ENCODE measurements around the gene CDKL1.

The CDKL1 gene

GRCh38 chr14:50396631-50397389, at the start of gene CDKL1:
CDKL1 (minus strand) TSS chr14:50396881; CDS start chr14:50395868, 1,013 bp downstream.
- peak in 1 of 2 donors; percentile 33 for DNase-seq (ENCODE audit: low read depth in 1 of 2, low spot score in 1 of 2)

- no peak for DNase-seq (ENCODE audit: low read depth in 1 of 2, low spot score in 1 of 2)
Observed at GRCh38 chr14:50434528-50434927, 37.8 kb upstream of the CDKL1 start.

DNA sequence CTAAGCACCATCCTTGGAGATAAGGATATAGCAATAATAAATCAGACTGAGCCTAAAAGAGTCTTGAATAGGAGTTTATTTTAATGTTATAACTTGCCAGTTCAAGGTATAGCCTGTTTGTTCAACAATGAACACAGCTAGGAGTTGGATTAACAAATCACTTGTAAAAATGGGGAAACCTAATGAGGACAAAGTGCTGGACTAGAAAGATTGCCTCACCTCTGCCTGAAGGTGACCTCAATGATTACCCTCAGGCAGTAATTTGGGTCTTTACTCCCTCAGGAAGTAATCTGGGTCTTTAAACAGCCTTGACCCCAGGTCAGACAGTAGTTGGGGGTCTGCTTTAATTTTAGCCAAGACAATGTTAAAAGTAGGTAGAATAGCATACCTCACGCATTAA, 35.5 kb upstream of the CDKL1 start:
- DNase-seq (ENCODE audit: low read depth in 1 of 2, low spot score in 1 of 2): no peak

DNA sequence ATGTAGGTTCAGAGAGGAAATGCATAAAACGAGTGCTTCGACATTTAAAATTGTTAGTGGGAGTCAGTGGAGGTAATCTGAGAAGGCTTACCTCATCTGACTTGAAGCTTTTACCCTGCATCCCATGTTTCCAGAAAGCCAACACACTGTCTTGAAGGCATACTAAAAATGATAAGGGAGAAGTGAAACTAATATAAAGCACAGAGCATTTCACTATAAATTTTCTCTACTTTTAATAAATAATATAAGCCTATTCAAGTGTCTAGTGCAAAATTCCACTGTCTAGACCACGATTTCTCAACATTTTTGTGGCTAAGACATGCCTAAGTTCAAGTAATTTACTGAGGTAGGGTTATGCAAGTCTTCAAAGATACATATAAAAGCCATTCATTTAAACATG, 29.1 kb upstream of the CDKL1 start:
- no peak for DNase-seq (ENCODE audit: low read depth in 1 of 2, low spot score in 1 of 2)

DNA sequence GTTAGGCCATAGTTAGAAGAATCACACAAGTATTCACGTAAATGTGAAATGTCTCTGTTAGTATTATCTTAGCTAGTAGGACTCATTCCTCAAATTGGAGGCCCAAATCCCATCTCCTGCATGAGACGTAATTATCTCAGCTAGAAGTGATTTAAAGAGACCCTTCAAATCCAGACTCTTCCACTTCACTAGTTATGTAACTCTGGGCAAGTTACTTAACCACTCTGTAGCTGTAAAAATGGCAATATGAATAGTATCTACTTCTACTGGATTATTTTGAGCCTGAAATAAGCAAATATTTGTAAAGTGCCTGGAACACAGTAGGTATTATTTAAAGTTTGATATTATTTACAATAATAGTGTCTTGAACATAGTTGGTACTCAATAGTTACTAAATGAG, 28.4 kb upstream of the CDKL1 start:
- DNase-seq (ENCODE audit: low read depth in 1 of 2, low spot score in 1 of 2): no peak

DNA sequence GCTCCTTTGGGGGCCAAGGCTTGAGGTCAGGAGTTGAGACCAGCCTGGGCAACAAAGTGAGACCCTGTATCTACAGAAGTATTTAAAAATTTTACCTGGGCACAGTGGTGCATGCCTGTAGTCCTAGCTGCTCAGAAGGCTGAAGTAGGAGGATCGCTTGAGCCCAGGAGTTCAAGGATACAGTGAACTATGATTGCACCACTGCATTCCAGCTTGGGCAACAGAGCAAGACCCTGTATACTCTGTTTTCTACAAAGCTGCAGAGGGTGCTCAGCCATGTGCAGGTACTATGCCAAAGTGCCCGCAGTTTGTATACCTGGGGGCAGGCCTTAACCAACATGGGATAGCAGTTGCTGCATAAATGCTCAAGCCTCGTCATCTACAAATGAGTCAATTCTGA, 26.8 kb upstream of the CDKL1 start:
- DNase-seq (ENCODE audit: low read depth in 1 of 2, low spot score in 1 of 2): no peak

DNA sequence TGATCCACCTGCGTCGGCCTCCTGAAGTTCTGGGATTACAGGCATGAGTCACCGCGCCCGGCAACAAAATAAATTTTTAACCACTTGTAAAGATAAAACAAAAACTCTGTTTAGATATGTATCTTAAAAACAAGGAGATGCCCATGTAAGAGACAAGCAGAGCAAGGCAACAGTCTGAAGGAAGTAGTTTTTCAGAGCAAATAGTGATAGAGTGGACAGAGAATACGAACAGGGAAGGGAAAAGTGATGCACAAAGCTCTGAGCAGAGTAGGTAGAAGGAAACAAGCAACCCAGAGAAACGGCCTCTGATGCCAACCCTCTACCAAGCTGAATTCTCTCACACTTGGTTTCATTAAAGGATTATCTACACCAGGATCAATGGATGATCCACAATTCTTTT, 24.8 kb upstream of the CDKL1 start:
- DNase-seq (ENCODE audit: low read depth in 1 of 2, low spot score in 1 of 2): no peak

DNA sequence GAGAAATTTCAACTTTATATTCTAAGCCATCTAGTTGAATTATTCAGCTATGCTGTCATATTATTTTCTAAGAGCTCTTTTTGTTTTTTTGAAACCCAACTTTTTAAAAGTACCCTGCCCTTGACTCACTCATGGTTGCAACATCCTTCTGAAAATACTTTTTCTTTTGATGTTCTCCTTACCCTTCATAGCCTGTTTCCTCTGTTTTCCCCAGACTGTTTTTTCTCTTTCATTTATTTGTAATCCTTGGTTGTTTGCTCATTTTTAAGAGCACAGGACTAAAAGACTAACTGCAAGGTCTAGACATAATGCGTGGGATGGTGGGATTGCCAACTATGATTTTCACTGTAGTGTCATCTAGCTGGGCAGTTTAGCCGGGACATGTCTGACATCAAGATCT, 21.2 kb upstream of the CDKL1 start:
- DNase-seq (ENCODE audit: low read depth in 1 of 2, low spot score in 1 of 2): no peak

- no peak for DNase-seq (ENCODE audit: low read depth in 1 of 2, low spot score in 1 of 2)
Observed at GRCh38 chr14:50410921-50411320, 14.2 kb upstream of the CDKL1 start.

- no peak for DNase-seq (ENCODE audit: low read depth in 1 of 2, low spot score in 1 of 2)
Observed at GRCh38 chr14:50410071-50410470, 13.4 kb upstream of the CDKL1 start.

GRCh38 chr14:50407111-50407812, 10.6 kb upstream of the CDKL1 start:
- no peak for DNase-seq (ENCODE audit: low read depth in 1 of 2, low spot score in 1 of 2)

- DNase-seq (ENCODE audit: low read depth in 1 of 2, low spot score in 1 of 2): no peak
Observed at GRCh38 chr14:50403419-50403818, 6.7 kb upstream of the CDKL1 start.

DNA sequence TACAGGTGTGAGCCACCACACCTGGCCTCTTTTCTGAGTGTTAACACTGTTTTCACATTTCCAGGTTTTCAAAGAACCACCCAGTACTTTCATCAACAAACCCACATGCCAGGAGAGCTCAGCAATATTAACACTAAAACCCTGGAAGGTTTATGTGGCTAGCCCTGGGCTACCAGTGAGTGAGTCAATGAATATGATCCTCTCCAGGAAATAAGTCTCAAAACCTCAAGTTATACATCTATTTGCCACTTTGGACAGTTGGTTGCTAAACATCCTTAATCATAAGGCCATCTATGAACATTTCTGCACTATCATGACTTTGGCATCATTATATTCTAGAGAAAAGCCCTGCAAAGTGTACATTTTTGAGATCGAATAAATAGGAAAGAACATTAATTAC, 6.3 kb upstream of the CDKL1 start:
- DNase-seq (ENCODE audit: low read depth in 1 of 2, low spot score in 1 of 2): no peak

GRCh38 chr14:50400461-50400860, 3.8 kb upstream of the CDKL1 start:
- no peak for DNase-seq (ENCODE audit: low read depth in 1 of 2, low spot score in 1 of 2)

DNA sequence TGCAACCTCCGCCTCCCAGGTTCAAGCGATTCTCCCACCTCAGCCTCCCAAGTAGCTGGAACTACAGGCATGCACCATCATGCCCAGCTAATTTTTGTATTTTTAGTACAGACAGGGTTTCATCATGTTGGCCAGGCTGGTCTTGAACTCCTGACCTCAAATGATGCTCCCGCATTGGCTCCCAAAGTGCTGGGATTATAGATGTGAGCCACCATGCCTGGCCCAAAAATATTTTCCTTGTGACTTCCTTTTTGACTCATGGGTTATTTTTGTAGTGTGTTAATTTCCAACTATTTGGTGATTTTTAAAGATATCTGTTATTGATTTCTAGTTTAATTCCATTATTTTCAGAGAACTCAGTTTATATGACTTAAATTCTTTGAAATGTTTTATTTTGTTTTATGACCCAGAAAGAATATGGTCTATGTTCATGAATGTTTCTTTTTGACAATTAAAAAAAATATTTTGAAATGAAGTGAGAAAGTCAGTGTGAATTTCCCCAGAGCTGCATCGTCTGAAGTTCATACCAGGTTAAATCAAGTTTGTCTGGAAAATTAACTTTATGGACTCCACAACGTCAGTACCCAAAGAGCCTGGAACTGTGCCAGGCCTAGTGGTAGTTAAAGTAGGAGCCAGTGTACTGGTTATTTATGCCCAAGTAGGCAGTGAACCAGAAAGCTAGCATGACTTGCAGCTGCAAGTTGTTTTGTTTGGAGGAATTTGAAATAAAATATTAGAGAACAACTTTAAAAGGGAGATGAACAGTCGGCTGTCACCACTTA, 2.8 kb upstream of the CDKL1 start:
- no peak for DNase-seq (ENCODE audit: low read depth in 1 of 2, low spot score in 1 of 2)

GRCh38 chr14:50398189-50398580, 1.5 kb upstream of the CDKL1 start:
- no peak for DNase-seq (ENCODE audit: low read depth in 1 of 2, low spot score in 1 of 2)

GRCh38 chr14:50397390-50398188, 908 bp upstream of the CDKL1 start:
- DNase-seq (ENCODE audit: low read depth in 1 of 2, low spot score in 1 of 2): no peak

- DNase-seq (ENCODE audit: low read depth in 1 of 2, low spot score in 1 of 2): no peak
Observed at GRCh38 chr14:50395448-50395847, 1.2 kb downstream of the CDKL1 start.

DNA sequence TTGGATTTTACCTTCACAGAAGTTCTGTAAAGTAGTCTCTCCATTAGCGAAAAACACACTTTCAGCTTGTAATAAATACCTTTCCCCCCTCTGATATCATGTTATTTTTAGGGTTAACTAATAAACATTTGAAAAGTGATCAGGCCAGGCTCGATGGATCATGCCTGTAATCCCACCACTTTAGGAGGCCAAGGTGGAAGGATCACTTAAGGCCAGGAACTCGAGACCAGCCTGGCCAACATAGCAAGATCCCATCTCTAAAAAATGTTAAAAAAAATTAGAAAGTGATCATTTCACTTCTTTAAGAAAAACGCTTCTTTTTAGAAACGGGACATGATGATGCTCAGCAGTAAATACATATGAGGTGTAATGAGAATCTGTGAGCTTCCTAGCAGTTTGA, 2.0 kb downstream of the CDKL1 start:
- no peak for DNase-seq (ENCODE audit: low read depth in 1 of 2, low spot score in 1 of 2)

- no peak for DNase-seq (ENCODE audit: low read depth in 1 of 2, low spot score in 1 of 2)
Observed at GRCh38 chr14:50389668-50390441, 6.8 kb downstream of the CDKL1 start.
